Measurements from ENCODE around the gene DYNLRB1. TPM values are rescaled to one million over a fixed set of nuclear protein-coding genes. Genes with fewer than 3 reads are reported as not detected.

DYNLRB1 gene
- polyA plus RNA-seq, 3 donors, result 139 to 166 (median 148) TPM

GRCh38 chr20:34511891-34512265, 4.3 kb upstream of the DYNLRB1 start:
- Histone ChIP-seq H3K27me3 (ENCODE audit: control insufficient read depth in 2 of 2, insufficient read depth in 2 of 2, low read length in 2 of 2) (no peaks in the 10 kb centered on the region), H3K36me3 (replicated peaks in 1 of 2; ENCODE audit: control insufficient read depth in 1 of 2, insufficient read depth in 2 of 2, low read length in 2 of 2) (peaks cover 36 to 59% of the 10 kb centered on the region in 2 donors), H2AFZ (ENCODE audit: insufficient read depth, low read depth, low read length, poor library complexity, severe bottlenecking) (no peak overlapping the region), H3K79me2 (ENCODE audit: insufficient read depth, low read length) (peaks cover 9% of the 10 kb centered on the region), H4K20me1 (ENCODE audit: insufficient read depth, low read length) (peaks cover under 1% of the 10 kb centered on the region), H3K9ac (ENCODE audit: insufficient read depth, low read length, poor library complexity, severe bottlenecking) (no peak overlapping the region), H3K9me3 (replicated peaks in 1 of 2; ENCODE audit: control insufficient read depth in 1 of 2, insufficient read depth in 1 of 2, low read length in 2 of 2) (no peaks in the 10 kb centered on the region), H3K4me3 (replicated peaks in 1 of 3; ENCODE audit: low read depth in 2 of 3, low read length in 3 of 3) (no peak overlapping the region), H3K4me1 (ENCODE audit: control insufficient read depth in 1 of 2, insufficient read depth in 2 of 2, low read length in 2 of 2) (peaks cover 12 to 16% of the 10 kb centered on the region in 2 donors), H3K27ac (ENCODE audit: low read depth in 1 of 2, low read length in 2 of 2) (no peak overlapping the region), H3K4me2 (replicated peaks; ENCODE audit: extremely low read depth, low read length, poor library complexity, severe bottlenecking) (no peak overlapping the region)
- Mint-ChIP-seq H3K4me1 (peaks cover 19% of the 10 kb centered on the region), H3K27ac (no peak overlapping the region), H3K4me3 (no peak overlapping the region), H3K9me3 (peaks cover 0 to 5% (median 0%) of the 10 kb centered on the region in 7 donors), H3K27me3 (ENCODE audit: low read depth in 3 of 3) (peaks cover 0 to 2% (median 2%) of the 10 kb centered on the region in 3 donors), H3K36me3 (peaks cover 34% of the 10 kb centered on the region in 2 donors)
- no peak for DNase-seq
- 100% methylated on average over 3 of the region's 3 CpGs for WGBS (ENCODE audit: insufficient coverage)
- TF ChIP-seq CTCF (IDR thresholded peaks at IDR 0.05), result no peak
- intact Hi-C loops (cut with micrococcal nuclease), result no loop called here

- peaks cover 0 to 2% (median 2%) of the 10 kb centered on the region in 3 donors for H3K27me3 Mint-ChIP-seq (ENCODE audit: low read depth in 3 of 3)
- WGBS (ENCODE audit: insufficient coverage), result 100% methylated on average over 2 of the region's 4 CpGs
- H3K27ac ChIP-seq (ENCODE audit: low read depth in 1 of 2, low read length in 2 of 2), result no peak overlapping the region
- no peaks in the 10 kb centered on the region for H3K9me3 ChIP-seq (replicated peaks in 1 of 2; ENCODE audit: control insufficient read depth in 1 of 2, insufficient read depth in 1 of 2, low read length in 2 of 2)
- peaks cover 32 to 54% of the 10 kb centered on the region in 2 donors for H3K36me3 ChIP-seq (replicated peaks in 1 of 2; ENCODE audit: control insufficient read depth in 1 of 2, insufficient read depth in 2 of 2, low read length in 2 of 2)
- peaks cover 14% of the 10 kb centered on the region for H3K79me2 ChIP-seq (ENCODE audit: insufficient read depth, low read length)
- intact Hi-C loops (cut with micrococcal nuclease), result no loop called here
- H3K9me3 Mint-ChIP-seq, result peaks cover 0 to 5% (median 0%) of the 10 kb centered on the region in 7 donors
- no peak for TF ChIP-seq CTCF (IDR thresholded peaks at IDR 0.05)
- no peak overlapping the region for H3K9ac ChIP-seq (ENCODE audit: insufficient read depth, low read length, poor library complexity, severe bottlenecking)
- H3K4me1 ChIP-seq (ENCODE audit: control insufficient read depth in 1 of 2, insufficient read depth in 2 of 2, low read length in 2 of 2), result peaks cover 12 to 21% of the 10 kb centered on the region in 2 donors
- H3K27me3 ChIP-seq (ENCODE audit: control insufficient read depth in 2 of 2, insufficient read depth in 2 of 2, low read length in 2 of 2), result no peaks in the 10 kb centered on the region
- no peak overlapping the region for H3K4me3 Mint-ChIP-seq
- no peak overlapping the region for H3K4me2 ChIP-seq (replicated peaks; ENCODE audit: extremely low read depth, low read length, poor library complexity, severe bottlenecking)
- H2AFZ ChIP-seq (ENCODE audit: insufficient read depth, low read depth, low read length, poor library complexity, severe bottlenecking), result no peak overlapping the region
- no peak for DNase-seq
- H4K20me1 ChIP-seq (ENCODE audit: insufficient read depth, low read length), result no peaks in the 10 kb centered on the region
- peaks cover 29 to 32% of the 10 kb centered on the region in 2 donors for H3K36me3 Mint-ChIP-seq
- no peak overlapping the region for H3K4me3 ChIP-seq (replicated peaks in 1 of 3; ENCODE audit: low read depth in 2 of 3, low read length in 3 of 3)
- peaks cover 19% of the 10 kb centered on the region for H3K4me1 Mint-ChIP-seq
- H3K27ac Mint-ChIP-seq, result no peak overlapping the region
Observed at GRCh38 chr20:34512266-34512954, 3.8 kb upstream of the DYNLRB1 start.
